Endothelial cell of umbilical vein (primary cell): Measurements from ENCODE around the gene NAA60. TPM values are rescaled to one million over a fixed set of nuclear protein-coding genes. Genes with fewer than 3 reads are reported as not detected.

Source experiments
- BruUV-seq: library from RNA; stranded (reverse); fragments of 400-500 nt; replicated peaks from 2 replicates; lab custom pipeline; 2021; lab: Mats Ljungman, UMichigan
- CTCF ChIA-PET: fragments of 300-600, 350-600 bp; sonication (Branson Sonifier 250); formaldehyde crosslinking; loops from one replicate; lab custom pipeline; 2021; ENCODE audit warnings: antibody characterized with exemption, inconsistent platforms; lab: Charles Lee
- POLR2A ChIA-PET: fragments of 300-600, 350-600 bp; sonication (Branson Sonifier 250); formaldehyde crosslinking; loops from one replicate; lab custom pipeline; 2021; ENCODE audit warnings: antibody characterized with exemption, inconsistent platforms; lab: Charles Lee
- DNase-seq: peaks from one replicate; pipeline ENCODE4 v3.0.0-alpha.2; 2011; ENCODE audit warnings: low read depth, low spot score
- FAIRE-seq: peaks from 2 replicates; lab custom pipeline; 2011; peaks lifted over from hg19 to GRCh38; lab: Jason Lieb, UNC
- H2AFZ ChIP-seq: 2 replicates; pipeline ENCODE4 v1.6.0; 2012; ENCODE audit warnings: low read depth, low read length, control low read depth, inconsistent platforms
- H3K27ac ChIP-seq: 2 replicates; pipeline ENCODE4 v1.5.1; 2011; ENCODE audit warnings: low read depth, mild to moderate bottlenecking, control low read depth, low read length, moderate library complexity; ENCODE audit not compliant: insufficient read depth
- H3K27me3 ChIP-seq, 2 experiments: 2 replicates each; pipeline versions ENCODE4 v1.6.0 to v1.6.1; 2011; ENCODE audit warnings: low read length in 2 of 2, mixed read lengths in 1 of 2; ENCODE audit not compliant: control insufficient read depth in 2 of 2, insufficient read depth in 2 of 2
- H3K36me3 ChIP-seq, 2 experiments: 2 replicates in 1 of 2; 3 replicates in 1 of 2; pipeline ENCODE4 v1.5.1; 2011; ENCODE audit warnings: low read length in 2 of 2, mild to moderate bottlenecking in 1 of 2, moderate library complexity in 1 of 2; ENCODE audit not compliant: control insufficient read depth in 2 of 2, insufficient read depth in 2 of 2; ENCODE audit errors: extremely low read depth in 1 of 2
- H3K4me1 ChIP-seq: 3 replicates; pipeline ENCODE4 v1.5.1; 2011; ENCODE audit warnings: mild to moderate bottlenecking, low read length; ENCODE audit not compliant: control insufficient read depth, insufficient read depth; ENCODE audit errors: extremely low read depth
- H3K4me2 ChIP-seq: 2 replicates; pipeline ENCODE4 v1.6.1; 2011; ENCODE audit warnings: low read length, control low read depth, mixed read lengths; ENCODE audit not compliant: insufficient read depth
- H3K4me3 ChIP-seq, 3 experiments: fragments of 200-600 bp in 1 of 3; sonication (generic), shearing (Covaris generic) in 1 of 3; replicated peaks in 1 of 3; 2 replicates each; pipeline ENCODE4 v1.5.1; 2011 to 2016; ENCODE audit warnings: control low read depth in 3 of 3, low read length in 3 of 3, mild to moderate bottlenecking in 2 of 3, inconsistent platforms in 1 of 3, low read depth in 1 of 3, moderate library complexity in 1 of 3; ENCODE audit not compliant: insufficient read depth in 1 of 3
- H3K79me2 ChIP-seq: 2 replicates; pipeline ENCODE4 v1.6.0; 2012; ENCODE audit warnings: low read length, inconsistent platforms; ENCODE audit not compliant: control insufficient read depth, insufficient read depth
- H3K9ac ChIP-seq: replicated peaks from 2 replicates; pipeline ENCODE3; 2011; ENCODE audit warnings: low read length, control low read depth; ENCODE audit not compliant: insufficient read depth; ENCODE audit errors: extremely low read depth
- H3K9me1 ChIP-seq: replicated peaks from 3 replicates; pipeline ENCODE4 v1.6.0; 2011; ENCODE audit warnings: mild to moderate bottlenecking, low read length; ENCODE audit not compliant: control insufficient read depth, insufficient read depth; ENCODE audit errors: extremely low read depth
- H3K9me3 ChIP-seq: replicated peaks from 2 replicates; pipeline ENCODE4 v1.5.1; 2012; ENCODE audit warnings: low read length, inconsistent platforms; ENCODE audit not compliant: control insufficient read depth, insufficient read depth
- H4K20me1 ChIP-seq: replicated peaks from 2 replicates; pipeline ENCODE3; 2011; ENCODE audit warnings: mild to moderate bottlenecking, low read length; ENCODE audit not compliant: control insufficient read depth, insufficient read depth; ENCODE audit errors: extremely low read depth
- EZH2 ChIP-seq: IDR thresholded peaks from 2 replicates; pipeline ENCODE4 v1.6.1; 2012; ENCODE audit warnings: borderline replicate concordance, low read depth, mild to moderate bottlenecking, moderate library complexity, low read length, inconsistent platforms; ENCODE audit not compliant: severe bottlenecking
- FOS ChIP-seq: IDR thresholded peaks from 2 replicates; pipeline ENCODE4 v1.6.1; 2011; ENCODE audit warnings: mild to moderate bottlenecking, low read length, moderate library complexity, borderline replicate concordance; ENCODE audit not compliant: insufficient read depth
- JUN ChIP-seq: IDR thresholded peaks from 2 replicates; pipeline ENCODE4 v1.6.1; 2011; ENCODE audit warnings: borderline replicate concordance, low read depth; ENCODE audit not compliant: insufficient read length, insufficient read depth
- POLR2AphosphoS5 ChIP-seq: IDR thresholded peaks from 2 replicates; pipeline ENCODE4 v1.6.1; 2012; ENCODE audit warnings: low read depth, mild to moderate bottlenecking, control low read depth, low read length, moderate library complexity; ENCODE audit not compliant: insufficient read depth
- dilution Hi-C: fragments of 300-500 bp; cut with MboI; formaldehyde crosslinking; loops from one replicate; pipeline ENCODE4 v1.15.0; 2019; ENCODE audit warnings: low sequenced_read_pairs; ENCODE audit not compliant: extremely low pct_ligation_motif_present
- intact Hi-C: fragments of 100-400 bp; cut with micrococcal nuclease; formaldehyde crosslinking; loops from one replicate; pipeline ENCODE4 v1.10.0; 2022
- microRNA-seq: library from miRNA; unstranded; fragments of <30 nt; microRNA quantifications from one replicate; pipeline ENCODE4 v1.2.0, GENCODE V29; 2021; ENCODE audit warnings: borderline number of aligned reads, borderline replicate concordance
- polyA plus RNA-seq, 4 experiments: library from polyadenylated mRNA; depleted of rRNA in 3 of 4; stranded (reverse) in 3 of 4; unstranded in 1 of 4; fragments of >200 nt; gene quantifications; 2 replicates each; pipeline versions ENCODE4 v1.2.1 to v1.2.3, GENCODE V29; 2011 to 2012; ENCODE audit warnings: missing spikeins in 1 of 4
- small RNA-seq: library from RNA; depleted of rRNA; stranded (forward); fragments of <200 nt; gene quantifications from one replicate; pipeline ENCODE3, GENCODE V24; 2012; ENCODE audit warnings: low replicate concordance, low read depth; ENCODE audit not compliant: insufficient read depth, insufficient read length
- total RNA-seq: library from RNA; stranded (reverse); gene quantifications from 2 replicates; pipeline ENCODE4 v1.2.3, GENCODE V29; 2021

Gene NAA60
- total and polyA plus RNA-seq, 2 donors (not counting 3 experiments of a cell fraction or from before 2014, with no cell fraction given): 22.1 to 42.9 TPM

- POLR2A ChIA-PET: no interaction called here
Measured at GRCh38 chr16:3536271-3536731, 92.8 kb downstream of the NAA60 start.

More at GRCh38 chr16:3536271-3536731, 92.8 kb downstream of the NAA60 start:
- Histone ChIP-seq H3K27me3 (no peaks in the 10 kb centered on the region), H3K9me3 (no peaks in the 10 kb centered on the region), H3K4me1 (no peaks in the 10 kb centered on the region), H3K9ac (no peak overlapping the region), H2AFZ (no peak overlapping the region), H3K79me2 (no peaks in the 10 kb centered on the region), H3K27ac (no peak overlapping the region), H3K4me3 (no peak overlapping the region), H4K20me1 (no peaks in the 10 kb centered on the region), H3K9me1 (no peaks in the 10 kb centered on the region), H3K4me2 (no peak overlapping the region), H3K36me3 (peaks cover 0 to 13% of the 10 kb centered on the region in 2 experiments)
- CTCF ChIA-PET: interaction anchor here (1.6 kb wide), 1 partner anchor 10 kb away, joined by 8 read pairs; no protein-coding TSS in a partner anchor
- no TSS peak for BruUV-seq
- dilution Hi-C loops (loop anchor here (5.0 kb wide), 1 partner anchor 46 kb away; no protein-coding TSS in a partner anchor), intact Hi-C loops (no loop called here)
- TF ChIP-seq EZH2 (no peak), JUN (no peak), FOS (no peak), POLR2AphosphoS5 (no peak)
- FAIRE-seq: peak; percentile 54
- DNase-seq: no peak

Small RNAs within 50 kb of the gene (microRNA-seq; reads per million reads assigned to microRNA genes)
- not detected for gene MIR6126

Small RNAs within 50 kb of the gene (small RNA-seq; reads per million reads assigned to genes)
- not detected for gene MIR6126

Other genes with a start within 250 kb of the NAA60 start
- gene ZNF200, start 208.5 kb upstream of the NAA60 start, total RNA-seq: 9.1 and 10.0 TPM in 2 replicates
- 2.8 and 3.4 TPM in 2 replicates for gene ZNF200, start 208.5 kb upstream of the NAA60 start, polyA plus RNA-seq
- not detected in 2 replicates for gene MEFV, start 187.0 kb upstream of the NAA60 start, total RNA-seq
- not detected in 2 replicates for gene MEFV, start 187.0 kb upstream of the NAA60 start, polyA plus RNA-seq
- gene ZNF263, start 160.2 kb upstream of the NAA60 start, total RNA-seq: 20.8 and 22.7 TPM in 2 replicates
- gene ZNF263, start 160.2 kb upstream of the NAA60 start, polyA plus RNA-seq: 10.9 TPM in 2 replicates
- gene TIGD7, start 138.2 kb upstream of the NAA60 start, total RNA-seq: 3.3 and 3.5 TPM in 2 replicates
- gene TIGD7, start 138.2 kb upstream of the NAA60 start, polyA plus RNA-seq: 1.1 TPM in 2 replicates
- gene ZNF75A, start 138.2 kb upstream of the NAA60 start, total RNA-seq: 28.0 and 28.4 TPM in 2 replicates
- 6.4 and 8.3 TPM in 2 replicates for gene ZNF75A, start 138.2 kb upstream of the NAA60 start, polyA plus RNA-seq
- not detected in 2 replicates for gene OR2C1, start 87.8 kb upstream of the NAA60 start, total RNA-seq
- not detected in 2 replicates for gene OR2C1, start 87.8 kb upstream of the NAA60 start, polyA plus RNA-seq
- gene ZSCAN32, start 42.7 kb upstream of the NAA60 start, total RNA-seq: 10.9 and 13.1 TPM in 2 replicates
- 8.0 and 9.2 TPM in 2 replicates for gene ZSCAN32, start 42.7 kb upstream of the NAA60 start, polyA plus RNA-seq
- 7.4 and 9.1 TPM in 2 replicates for gene ZNF174, start 42.5 kb upstream of the NAA60 start, total RNA-seq
- gene ZNF174, start 42.5 kb upstream of the NAA60 start, polyA plus RNA-seq: 7.1 and 7.5 TPM in 2 replicates
- 1.4 and 1.9 TPM in 2 replicates for gene ZNF597, start 176 bp upstream of the NAA60 start, total RNA-seq
- 0.72 and 0.75 TPM in 2 replicates for gene ZNF597, start 176 bp upstream of the NAA60 start, polyA plus RNA-seq
- gene C16orf90, start 51.8 kb downstream of the NAA60 start, total RNA-seq: not detected in 2 replicates
- gene C16orf90, start 51.8 kb downstream of the NAA60 start, polyA plus RNA-seq: not detected in 2 replicates
- gene CLUAP1, start 57.3 kb downstream of the NAA60 start, total RNA-seq: 16.5 and 17.2 TPM in 2 replicates
- gene CLUAP1, start 57.3 kb downstream of the NAA60 start, polyA plus RNA-seq: 3.5 and 5.8 TPM in 2 replicates
- gene NLRC3, start 133.7 kb downstream of the NAA60 start, total RNA-seq: 3.4 and 8.2 TPM in 2 replicates
- gene NLRC3, start 133.7 kb downstream of the NAA60 start, polyA plus RNA-seq: 0.84 and 0.96 TPM in 2 replicates
- gene SLX4, start 167.9 kb downstream of the NAA60 start, total RNA-seq: 8.9 and 9.3 TPM in 2 replicates
- 2.8 and 2.9 TPM in 2 replicates for gene SLX4, start 167.9 kb downstream of the NAA60 start, polyA plus RNA-seq
- gene DNASE1, start 211.0 kb downstream of the NAA60 start, total RNA-seq: 12.2 and 13.5 TPM in 2 replicates
- 11.1 and 16.2 TPM in 2 replicates for gene DNASE1, start 211.0 kb downstream of the NAA60 start, polyA plus RNA-seq